Measurements from ENCODE around the gene PFKFB1.
"Not testable (repeated sequence)": the region's sequence is repeated elsewhere in the genome, so short reads cannot be mapped to it uniquely, and the experiment has no call there.

PFKFB1 gene

DNA sequence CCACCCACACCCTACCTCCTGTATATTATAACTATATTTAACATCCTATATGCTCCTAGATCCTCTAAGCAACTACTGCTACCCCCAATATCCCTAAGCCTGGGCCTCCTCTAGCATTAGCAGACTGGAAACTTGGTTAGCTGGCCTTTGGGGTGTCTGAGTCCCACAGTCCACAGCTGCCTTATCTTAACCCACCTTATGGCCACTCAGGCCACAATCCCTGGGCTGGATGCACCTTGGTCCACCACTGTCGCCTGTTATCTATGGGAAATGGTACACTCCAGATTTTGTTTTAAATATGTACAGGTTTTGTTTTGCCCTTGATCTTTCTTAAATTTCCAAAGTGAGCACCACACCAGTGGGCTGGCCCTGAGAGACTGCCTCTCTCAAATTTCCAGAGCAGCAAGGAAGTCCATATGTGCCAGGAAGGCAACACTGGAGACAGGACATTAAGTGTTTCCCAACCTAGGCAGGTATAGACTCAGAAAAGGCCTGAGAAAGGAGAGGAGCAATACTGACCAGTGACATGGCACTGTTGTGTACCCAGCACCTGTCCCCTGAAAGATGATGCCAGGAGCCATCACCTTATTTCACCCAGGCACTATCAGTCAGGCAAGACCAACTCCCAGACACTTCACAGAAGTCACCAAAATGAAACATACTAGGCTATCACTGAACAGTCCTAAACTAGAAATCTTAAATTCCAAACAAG, 921 bp downstream of the PFKFB1 start:
- no peak for DNase-seq (ENCODE audit: low spot score)

DNA sequence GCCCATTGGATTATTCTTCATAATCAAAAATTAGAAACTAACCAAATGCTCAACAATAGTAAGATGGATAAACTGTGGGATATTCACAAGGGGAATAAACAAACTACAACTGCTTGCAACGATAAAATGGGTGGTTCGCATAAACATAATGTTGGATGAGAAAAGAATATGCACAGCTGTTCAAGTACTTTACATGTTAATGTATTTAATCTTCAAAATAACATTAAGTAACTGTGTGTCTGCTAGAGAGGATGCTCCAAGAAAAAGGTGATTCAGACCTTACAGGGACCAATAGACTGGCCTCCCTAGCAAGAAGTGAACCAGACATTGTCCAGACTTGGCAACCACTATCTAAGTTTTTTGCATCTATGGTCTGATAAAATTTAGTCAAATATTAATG, 2.3 kb downstream of the PFKFB1 start:
- DNase-seq (ENCODE audit: low spot score) = no peak

DNA sequence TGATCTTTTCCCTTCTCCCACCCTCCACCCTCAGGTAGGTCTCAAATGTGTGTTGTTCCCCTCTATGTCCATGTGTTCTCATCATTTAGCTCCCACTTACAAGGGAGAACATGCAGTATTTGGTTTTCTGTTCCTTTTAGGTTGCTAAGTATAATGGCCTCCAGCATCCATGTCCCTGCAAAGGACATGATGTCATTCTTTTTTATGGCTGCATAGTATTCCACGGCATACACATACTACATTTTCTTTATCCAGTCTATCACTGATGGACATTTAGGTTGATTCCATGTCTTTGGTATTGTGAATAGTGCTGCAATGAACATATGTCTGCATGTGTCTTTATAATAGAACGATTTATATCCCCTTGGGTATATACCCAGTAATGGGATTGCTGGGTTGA, 10.7 kb downstream of the PFKFB1 start:
- not testable (repeated sequence) for DNase-seq (ENCODE audit: low spot score)

DNA sequence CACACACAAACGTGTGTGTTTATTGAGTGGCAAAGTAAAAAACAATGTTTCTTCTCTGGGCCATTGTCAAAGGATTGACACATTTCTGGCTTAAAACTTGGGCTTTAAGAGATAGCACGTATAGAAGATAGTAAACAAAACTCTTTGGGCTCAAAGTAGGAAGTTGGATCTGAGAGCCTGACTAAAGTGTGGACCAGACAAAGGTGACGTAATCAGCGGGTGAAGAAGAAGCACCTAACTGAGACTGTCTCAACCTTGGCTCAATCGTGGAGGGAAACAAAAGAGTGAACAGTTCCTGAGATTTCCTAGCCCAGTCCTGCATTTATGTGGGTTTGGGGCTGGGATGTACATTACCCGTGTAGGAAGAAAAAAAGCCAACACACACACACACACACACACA, 13.7 kb downstream of the PFKFB1 start:
- no peak for DNase-seq (ENCODE audit: low spot score)

DNA sequence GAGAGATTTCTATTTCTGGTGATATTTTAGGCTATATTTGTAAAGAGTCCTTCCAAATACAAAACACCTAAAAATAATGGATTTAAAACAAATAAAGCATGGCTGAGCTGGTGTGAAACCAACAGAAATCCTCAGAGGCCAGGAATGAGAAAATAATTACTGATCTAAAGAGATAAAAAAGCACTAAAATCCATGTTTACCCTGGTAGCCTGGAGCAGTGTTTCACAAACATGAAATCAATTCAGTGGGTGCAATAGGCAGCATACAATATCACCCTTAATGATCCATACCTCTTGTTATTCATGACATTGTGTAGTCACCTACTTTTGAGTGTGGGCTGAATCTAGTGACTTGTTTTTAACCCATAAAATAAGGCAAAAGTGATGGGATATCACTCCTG, 14.6 kb downstream of the PFKFB1 start:
- DNase-seq (ENCODE audit: low spot score) = no peak

DNA sequence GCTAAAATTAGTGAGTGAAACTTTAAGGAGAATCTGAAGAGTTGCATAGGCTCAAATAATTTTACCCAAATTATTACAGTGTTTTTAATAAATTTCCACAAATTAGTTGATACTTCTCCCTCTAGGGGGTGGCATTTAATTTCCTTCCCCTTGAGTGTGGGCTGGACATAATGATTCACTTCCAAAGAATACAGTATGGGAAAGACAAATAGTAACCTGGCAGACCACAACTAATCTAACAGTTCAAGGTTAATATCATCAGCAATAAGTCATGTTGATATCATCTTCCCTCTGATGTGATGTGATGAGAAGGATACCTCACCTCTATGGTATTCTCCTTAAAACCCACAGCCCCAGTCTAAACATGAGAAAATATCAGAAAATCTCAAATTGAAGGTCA, 15.5 kb downstream of the PFKFB1 start:
- DNase-seq (ENCODE audit: low spot score) = peak; percentile 10

DNA sequence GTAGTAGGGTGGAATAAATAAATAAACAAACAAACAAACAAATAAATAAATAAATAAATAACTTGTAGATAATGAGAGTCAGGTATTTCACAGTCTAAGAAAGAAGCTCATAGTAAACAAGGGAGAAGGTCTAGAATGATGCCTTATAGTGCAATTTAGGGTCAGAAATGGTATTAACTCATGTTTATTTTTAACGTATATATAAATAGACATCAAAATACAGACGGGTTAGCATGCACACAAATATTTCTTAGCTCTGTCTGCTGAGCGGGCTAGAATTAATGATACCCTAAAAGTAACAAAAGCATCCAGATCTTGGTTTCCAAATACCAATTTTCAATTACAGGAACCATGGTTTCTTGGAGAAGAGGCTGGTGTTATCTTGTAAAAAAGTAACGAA, 16.6 kb downstream of the PFKFB1 start:
- no peak for DNase-seq (ENCODE audit: low spot score)

DNA sequence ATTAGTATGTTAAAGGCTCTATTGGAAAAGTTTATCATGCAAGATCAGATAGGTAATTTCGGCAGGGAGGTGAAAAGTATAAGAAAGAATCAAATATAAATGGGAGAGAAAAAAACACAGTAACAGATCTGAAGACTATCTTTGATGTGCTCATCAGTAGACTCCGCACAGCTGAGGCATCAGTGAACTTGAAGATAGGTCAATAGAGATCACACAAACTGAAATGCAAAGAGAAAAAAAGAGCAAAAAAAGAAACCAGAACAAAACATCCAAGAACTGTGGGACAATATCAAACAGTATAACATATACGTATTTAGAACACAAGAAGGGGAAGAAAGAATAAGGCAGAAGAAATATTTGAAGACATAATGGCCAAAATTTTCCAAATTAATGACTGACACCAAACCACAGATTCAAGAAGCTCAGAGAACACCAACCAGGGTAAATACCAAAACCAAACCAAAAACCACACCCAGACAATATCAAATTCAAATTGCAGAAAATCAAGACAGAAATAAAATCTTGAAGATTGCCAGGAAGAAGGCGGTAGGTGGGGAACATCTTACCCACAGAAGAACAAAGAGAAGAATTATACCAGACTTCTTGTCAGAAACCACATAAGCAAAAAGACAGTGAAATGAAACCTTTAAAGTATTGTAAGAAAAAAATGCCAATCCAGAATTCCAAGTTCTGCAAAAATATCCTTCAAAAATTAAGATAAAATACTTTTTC, 29.1 kb downstream of the PFKFB1 start:
- no peak for DNase-seq (ENCODE audit: low spot score)

DNA sequence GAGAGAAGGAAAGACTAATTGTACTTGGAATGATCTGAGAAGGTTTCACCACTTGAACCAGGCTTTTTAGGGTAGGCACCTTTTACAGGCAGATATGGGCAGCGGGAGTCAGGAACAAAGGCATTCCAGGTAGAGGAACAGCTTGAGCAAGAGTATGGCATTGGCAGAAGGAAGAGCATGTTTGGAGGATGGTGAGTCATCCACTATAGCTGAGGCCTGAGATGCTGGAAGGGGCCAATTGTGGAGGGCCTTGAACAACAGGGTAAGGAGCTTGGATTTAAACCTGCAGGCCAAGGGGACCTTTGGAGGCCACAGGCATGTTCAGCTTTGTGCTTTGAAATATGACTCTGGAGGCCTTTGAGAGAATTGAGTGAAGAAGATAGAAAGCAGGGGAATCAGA, 32.2 kb downstream of the PFKFB1 start:
- no peak for DNase-seq (ENCODE audit: low spot score)

DNA sequence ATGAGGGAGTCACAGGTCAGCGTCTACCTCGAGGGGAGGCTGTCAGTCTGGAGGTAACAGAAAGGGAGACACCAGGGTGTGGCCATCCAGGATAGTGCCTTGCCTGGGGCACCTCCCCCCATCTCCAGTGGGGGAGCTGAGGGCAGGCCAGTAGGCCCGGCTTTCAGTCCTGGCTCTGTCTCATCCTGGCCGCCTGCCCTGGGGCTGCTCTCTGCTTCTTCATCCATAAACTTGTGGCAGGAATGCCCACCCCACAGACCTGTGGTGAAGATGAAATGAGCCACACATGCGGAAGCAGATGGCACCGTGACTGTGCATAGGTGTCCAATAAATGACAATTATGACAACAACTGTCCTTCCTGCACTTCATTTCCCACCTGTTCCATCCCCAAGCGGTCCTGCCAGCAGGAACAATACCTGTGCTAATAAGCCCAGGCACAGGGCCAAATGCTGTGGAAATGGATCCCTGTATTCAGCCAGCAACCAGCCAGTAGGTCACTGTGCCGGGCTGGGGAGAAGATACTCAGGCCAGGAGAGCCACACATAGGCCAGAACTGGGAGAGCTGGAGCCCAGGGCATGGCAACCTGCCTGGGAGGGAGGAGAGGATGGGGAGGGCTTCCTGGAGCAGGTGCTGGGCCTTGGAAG, 43.1 kb downstream of the PFKFB1 start:
- no peak for DNase-seq (ENCODE audit: low spot score)

DNA sequence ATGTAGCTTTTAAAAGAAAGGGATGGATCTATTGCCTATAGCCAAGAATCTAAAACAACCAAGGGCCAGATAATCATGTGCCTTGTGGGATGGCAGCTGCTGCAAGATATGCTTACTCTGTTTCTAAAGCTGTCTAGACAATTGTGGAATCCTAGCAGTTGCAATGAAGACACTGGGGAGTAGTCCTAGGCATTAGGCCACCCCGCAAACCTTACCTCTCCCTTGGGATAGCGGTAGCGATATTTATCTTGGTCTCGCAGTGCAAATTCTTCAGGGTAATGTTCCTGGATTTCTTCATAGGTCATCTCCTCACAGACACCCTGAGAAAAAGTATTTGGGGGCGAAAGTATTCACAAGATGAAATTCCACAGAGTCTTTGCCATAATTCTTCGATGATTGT, 48.8 kb downstream of the PFKFB1 start:
- no peak for DNase-seq (ENCODE audit: low spot score)

DNA sequence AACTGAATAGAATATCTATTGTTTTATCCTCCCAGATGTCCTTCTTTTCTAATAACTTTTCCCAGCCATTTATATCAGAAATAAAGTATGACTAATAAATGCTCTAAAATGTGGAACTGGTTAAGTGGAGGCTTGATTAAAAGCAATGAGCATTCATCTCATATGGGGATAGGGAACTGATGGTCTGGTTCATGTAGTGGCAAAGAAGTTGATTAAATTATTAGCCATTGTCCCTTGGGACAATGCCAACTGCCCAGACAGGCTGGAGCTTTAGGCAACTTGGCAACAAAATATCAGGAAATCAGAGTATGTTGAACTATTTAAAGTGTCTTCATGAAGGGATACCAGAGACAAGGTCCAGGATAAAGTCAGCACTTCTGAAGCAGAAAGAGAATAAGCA, 49.2 kb downstream of the PFKFB1 start:
- DNase-seq (ENCODE audit: low spot score) = no peak

DNA sequence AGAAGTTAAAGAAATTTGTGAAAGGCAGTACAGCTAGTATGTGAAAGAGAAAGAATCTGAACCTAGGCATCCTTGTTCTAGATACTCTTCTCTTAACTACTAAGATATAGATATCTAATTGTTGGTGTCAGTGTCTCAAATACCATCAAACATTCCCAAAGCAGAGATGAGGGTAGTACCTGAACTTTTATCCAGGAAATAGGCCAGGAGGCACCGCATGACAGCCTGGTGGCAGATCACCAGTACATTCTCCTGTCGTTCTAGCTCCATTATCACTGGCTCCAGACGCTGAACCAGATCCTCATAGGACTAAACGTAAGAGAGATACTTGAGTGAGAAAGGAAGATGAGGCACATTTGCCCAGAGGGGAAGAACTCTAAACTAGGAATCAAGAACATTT, 56.6 kb downstream of the PFKFB1 start:
- DNase-seq (ENCODE audit: low spot score) = no peak

DNA sequence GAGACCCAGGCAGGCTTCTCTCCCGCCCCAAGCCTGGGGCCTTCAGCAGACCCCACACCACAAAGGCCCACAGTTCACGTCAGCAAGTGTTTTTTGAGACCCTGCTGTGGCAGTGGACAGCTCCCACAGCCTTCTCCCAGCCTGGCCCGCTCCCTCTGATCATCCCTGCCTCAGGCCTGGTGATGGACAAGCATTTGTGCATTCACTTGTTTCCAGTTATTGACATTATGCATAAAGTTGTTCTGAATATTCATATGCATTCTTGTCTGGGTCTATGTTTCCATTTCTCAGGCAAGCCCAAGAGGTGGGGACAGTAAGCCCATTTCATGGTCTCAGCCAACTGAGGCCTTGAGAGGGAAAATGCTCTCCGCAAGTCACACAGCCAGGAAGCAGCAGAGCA, 58.7 kb downstream of the PFKFB1 start:
- DNase-seq (ENCODE audit: low spot score) = no peak

DNA sequence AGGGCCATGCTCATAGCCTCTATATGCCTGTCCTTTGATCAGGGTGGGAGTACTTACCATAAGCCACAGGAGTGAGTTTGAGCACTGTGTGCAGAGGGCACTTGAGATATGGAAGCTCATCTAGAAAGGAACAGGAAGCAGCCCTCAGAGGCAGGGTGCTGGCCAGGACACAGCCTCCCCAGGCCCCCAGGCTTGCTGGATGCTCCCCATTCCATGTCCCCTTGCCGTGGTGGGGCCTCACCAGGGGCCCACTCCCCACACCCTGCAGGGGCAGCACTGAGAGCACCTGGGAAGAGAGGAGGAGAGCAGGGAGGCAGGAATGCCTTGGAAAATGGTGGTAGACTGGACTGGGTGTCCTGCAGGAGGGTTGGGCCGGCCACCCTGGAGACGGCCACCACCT, 59.1 kb downstream of the PFKFB1 start:
- no peak for DNase-seq (ENCODE audit: low spot score)

DNA sequence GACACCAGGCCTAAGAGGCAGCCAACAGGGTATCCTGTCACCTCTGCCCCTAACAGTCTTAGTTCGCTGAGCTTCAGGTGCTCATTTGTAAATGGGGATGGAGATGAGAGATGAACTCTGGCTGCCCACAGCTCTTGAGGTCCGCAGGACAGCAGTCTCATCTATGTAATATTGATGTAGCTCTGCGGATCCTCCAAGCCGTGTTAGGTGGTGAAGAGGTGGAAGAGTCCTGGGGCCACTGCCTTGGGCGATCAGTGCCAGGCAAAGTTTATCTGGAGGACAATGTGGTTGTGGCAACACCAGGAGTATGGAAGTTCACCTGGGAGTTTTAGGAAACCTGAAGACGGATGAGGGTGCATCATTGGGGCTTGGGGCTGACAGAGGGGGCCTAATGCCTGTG, 59.9 kb downstream of the PFKFB1 start:
- no peak for DNase-seq (ENCODE audit: low spot score)

DNA sequence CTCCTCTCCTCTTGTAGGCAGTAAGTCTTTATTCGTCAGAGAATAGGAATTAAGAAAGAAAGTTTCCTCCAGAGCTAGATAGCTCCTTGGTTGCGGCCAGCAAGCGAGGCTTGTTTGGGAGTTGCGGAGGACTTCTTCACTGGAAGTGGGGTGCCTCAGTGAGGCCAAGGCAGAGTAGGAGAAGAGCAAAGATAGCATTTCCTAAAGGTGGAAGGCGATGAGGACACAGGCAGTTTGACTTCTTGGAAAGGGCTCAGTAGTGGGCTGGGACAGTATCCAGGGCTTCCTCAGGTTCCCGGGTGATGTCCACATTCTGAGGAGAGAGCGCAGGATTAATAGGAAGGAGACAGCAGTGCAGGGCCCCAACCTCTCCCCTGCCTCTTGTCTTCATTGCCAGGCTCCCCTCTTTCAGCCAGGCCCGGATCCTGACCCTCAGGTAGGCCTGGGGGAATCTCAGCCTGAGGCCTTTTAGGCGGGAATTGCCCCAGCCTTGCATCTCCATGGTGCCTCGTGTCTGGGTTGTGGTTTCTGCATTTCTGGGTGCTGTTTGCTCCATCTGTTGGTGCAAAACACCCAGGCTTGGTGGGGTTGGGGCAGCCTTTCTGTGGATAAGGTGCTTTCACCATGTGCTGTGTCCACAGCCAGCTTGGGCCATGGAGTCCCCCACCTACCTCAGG, 60.7 kb downstream of the PFKFB1 start:
- no peak for DNase-seq (ENCODE audit: low spot score)

DNA sequence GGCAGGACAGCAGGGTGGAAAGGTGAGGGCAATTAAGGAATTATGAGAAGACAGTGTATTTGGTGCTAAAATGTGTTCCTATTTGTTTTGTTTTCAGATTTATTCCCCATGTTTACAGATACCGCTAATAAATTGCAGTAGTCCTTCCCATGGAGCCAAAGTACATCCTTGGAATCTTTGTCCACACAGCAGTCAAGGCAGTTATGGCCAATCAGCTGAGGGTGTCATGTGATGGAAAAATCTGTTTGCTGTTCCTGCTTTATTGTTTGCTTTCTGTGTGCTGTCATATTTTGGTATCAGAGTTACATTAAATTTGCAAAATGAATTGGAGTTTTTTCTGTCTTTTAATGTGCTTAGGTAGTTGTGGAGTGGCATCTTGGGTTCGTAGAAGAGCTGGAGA, 62.9 kb downstream of the PFKFB1 start:
- no peak for DNase-seq (ENCODE audit: low spot score)

DNA sequence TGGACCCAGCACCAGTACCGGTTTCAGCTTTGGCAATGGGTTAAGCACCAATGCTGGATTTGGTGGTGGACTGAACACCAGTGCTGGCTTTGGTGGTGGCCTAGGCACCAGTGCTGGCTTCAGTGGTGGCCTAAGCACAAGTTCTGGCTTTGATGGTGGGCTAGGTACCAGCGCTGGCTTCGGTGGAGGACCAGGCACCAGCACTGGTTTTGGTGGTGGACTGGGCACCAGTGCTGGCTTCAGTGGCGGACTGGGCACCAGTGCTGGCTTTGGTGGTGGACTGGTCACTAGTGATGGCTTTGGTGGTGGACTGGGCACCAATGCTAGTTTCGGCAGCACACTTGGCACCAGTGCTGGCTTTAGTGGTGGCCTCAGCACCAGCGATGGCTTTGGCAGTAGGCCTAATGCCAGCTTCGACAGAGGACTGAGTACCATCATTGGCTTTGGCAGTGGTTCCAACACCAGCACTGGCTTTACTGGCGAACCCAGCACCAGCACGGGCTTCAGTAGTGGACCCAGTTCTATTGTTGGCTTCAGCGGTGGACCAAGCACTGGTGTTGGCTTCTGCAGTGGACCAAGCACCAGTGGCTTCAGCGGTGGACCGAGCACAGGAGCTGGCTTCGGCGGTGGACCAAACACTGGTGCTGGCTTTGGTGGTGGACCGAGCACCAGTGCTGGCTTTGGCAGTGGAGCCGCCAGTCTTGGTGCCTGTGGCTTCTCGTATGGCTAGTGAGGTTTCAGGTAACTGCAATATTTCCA, 63.5 kb downstream of the PFKFB1 start:
- no peak for DNase-seq (ENCODE audit: low spot score)

DNA sequence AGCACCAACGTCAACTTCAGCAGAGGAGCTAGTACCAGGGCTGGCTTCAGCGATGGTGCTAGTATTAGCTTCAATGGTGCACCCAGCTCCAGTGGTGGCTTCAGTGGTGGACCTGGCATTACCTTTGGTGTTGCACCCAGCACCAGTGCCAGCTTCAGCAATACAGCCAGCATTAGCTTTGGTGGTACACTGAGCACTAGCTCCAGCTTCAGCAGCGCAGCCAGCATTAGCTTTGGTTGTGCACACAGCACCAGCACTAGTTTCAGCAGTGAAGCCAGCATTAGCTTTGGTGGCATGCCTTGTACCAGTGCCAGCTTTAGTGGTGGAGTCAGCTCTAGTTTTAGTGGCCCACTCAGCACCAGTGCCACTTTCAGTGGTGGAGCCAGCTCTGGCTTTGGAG, 65.1 kb downstream of the PFKFB1 start:
- no peak for DNase-seq (ENCODE audit: low spot score)

DNA sequence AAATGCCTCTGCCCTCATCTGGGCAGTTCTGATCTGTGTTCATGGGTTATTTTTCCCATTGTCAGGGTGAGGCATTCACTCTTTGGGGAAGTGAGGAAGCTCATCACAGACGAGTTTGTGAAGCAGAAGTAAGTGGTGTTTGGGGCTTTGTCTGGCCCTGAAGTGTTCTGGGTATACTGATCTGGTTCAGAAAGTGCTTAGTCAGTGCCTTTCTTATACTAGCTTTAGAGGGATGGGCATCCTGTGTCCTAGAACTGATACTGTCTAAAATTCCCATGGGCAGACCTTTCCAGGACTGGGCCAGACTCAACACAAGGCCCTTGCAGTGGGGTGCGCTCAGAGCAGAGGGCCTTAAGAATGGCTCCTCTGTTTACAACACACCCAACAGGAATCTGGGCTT, 67.0 kb downstream of the PFKFB1 start:
- no peak for DNase-seq (ENCODE audit: low spot score)

DNA sequence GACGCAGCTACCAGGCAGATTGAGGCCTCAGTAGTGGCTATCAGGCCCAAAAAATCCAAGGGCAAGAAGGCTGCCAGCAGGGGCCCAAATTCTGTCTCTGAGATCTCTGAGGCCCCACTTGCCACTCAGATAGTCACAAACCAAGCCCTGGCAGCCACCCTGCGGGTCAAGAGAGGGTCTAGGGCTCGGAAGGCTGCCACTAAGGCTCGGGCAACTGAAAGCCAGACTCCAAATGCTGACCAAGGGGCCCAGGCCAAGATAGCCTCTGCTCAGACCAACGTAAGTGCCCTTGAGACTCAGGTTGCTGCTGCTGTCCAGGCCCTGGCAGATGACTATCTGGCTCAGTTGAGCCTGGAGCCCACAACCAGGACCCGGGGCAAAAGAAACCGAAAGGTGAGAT, 70.6 kb downstream of the PFKFB1 start:
- DNase-seq (ENCODE audit: low spot score) = no peak
